ENCODE results near the gene RTP4. TPM values are rescaled to one million over a fixed set of nuclear protein-coding genes. Genes with fewer than 3 reads are reported as not detected.
"Not testable (repeated sequence)": the region's sequence is repeated elsewhere in the genome, so short reads cannot be mapped to it uniquely, and the experiment has no call there.

The RTP4 gene
- total RNA-seq, 1 experiment from 2014 or later, result 1.6 TPM

DNA sequence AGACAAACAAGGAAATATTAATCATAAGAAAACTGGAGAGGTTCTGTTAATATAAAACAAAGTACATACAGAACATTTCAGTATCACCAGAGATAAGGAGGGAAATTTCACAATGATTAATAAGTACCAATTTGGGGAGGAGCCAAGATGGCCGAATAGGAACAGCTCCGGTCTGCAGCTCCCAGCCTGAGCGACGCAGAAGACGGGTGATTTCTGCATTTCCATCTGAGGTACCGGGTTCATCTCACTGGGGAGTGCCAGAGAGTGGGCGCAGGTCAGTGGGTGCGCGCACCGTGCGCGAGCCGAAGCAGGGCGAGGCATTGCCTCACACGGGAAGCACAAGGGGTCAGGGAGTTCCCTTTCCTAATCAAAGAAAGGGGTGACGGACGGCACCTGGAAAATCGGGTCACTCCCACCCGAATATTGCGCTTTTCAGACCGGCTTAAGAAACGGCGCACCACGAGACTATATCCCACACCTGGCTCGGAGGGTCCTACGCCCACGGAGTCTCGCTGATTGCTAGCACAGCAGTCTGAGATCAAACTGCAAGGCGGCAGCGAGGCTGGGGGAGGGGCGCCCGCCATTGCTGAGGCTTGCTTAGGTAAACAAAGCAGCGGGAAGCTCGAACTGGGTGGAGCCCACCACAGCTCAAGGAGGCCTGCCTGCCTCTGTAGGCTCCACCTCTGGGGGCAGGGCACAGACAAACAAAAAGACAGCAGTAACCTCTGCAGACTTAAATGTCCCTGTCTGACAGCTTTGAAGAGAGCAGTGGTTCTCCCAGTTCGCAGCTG, 44.0 kb downstream of the RTP4 start:
- H3K9me3 ChIP-seq, H3K36me3 ChIP-seq, H3K27me3 ChIP-seq: not testable (repeated sequence)
- DNase-seq, result peak; percentile 16
- peak overlapping the region; percentile 43 for H3K4me3 ChIP-seq

Other genes with a start within 250 kb of the RTP4 start
- 145 and 309 TPM in 2 replicates for gene RPL39L, start 228.9 kb upstream of the RTP4 start, total RNA-seq (2014; rRNA removed; shearing (Covaris generic); ENCODE audit: low replicate concordance)
- not detected in 2 replicates for gene RTP1, start 170.9 kb upstream of the RTP4 start, total RNA-seq (2014; rRNA removed; shearing (Covaris generic); ENCODE audit: low replicate concordance)
- 96.8 and 119 TPM in 2 replicates for gene MASP1, start 76.6 kb upstream of the RTP4 start, total RNA-seq (2014; rRNA removed; shearing (Covaris generic); ENCODE audit: low replicate concordance)